Measurements from ENCODE around the gene BCL11A.

Gene BCL11A

DNA sequence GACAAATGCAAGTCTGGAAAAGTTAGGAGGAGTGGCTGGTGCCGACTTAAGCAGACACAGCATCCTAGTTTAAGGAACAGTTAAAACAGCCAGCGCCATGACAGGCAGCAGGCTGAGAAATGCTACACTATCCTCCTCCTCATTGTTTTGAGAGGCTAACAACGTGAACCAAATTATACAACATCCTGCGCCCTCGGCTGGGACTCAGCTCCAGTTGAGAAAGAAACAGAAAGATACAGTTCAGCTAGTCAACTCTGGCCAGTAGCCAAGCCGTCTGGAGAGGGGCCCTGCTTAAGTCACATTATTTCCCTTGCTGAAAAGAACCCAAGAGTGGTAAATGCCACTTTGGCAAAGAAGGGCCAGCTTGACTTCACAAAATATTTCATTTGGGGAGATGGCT, 90.2 kb downstream of the BCL11A start:
- DNase-seq (ENCODE audit: low read depth): no peak

DNA sequence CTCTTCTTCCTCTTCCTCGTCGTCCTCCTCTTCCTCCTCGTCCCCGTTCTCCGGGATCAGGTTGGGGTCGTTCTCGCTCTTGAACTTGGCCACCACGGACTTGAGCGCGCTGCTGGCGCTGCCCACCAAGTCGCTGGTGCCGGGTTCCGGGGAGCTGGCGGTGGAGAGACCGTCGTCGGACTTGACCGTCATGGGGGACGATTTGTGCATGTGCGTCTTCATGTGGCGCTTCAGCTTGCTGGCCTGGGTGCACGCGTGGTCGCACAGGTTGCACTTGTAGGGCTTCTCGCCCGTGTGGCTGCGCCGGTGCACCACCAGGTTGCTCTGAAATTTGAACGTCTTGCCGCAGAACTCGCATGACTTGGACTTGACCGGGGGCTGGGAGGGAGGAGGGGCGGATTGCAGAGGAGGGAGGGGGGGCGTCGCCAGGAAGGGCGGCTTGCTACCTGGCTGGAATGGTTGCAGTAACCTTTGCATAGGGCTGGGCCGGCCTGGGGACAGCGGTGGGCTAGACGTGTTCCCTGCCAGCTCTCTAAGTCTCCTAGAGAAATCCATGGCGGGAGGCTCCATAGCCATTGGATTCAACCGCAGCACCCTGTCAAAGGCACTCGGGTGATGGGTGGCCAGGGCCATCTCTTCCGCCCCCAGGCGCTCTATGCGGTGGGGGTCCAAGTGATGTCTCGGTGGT, 91.9 kb downstream of the BCL11A start:
- DNase-seq (ENCODE audit: low read depth): no peak

DNA sequence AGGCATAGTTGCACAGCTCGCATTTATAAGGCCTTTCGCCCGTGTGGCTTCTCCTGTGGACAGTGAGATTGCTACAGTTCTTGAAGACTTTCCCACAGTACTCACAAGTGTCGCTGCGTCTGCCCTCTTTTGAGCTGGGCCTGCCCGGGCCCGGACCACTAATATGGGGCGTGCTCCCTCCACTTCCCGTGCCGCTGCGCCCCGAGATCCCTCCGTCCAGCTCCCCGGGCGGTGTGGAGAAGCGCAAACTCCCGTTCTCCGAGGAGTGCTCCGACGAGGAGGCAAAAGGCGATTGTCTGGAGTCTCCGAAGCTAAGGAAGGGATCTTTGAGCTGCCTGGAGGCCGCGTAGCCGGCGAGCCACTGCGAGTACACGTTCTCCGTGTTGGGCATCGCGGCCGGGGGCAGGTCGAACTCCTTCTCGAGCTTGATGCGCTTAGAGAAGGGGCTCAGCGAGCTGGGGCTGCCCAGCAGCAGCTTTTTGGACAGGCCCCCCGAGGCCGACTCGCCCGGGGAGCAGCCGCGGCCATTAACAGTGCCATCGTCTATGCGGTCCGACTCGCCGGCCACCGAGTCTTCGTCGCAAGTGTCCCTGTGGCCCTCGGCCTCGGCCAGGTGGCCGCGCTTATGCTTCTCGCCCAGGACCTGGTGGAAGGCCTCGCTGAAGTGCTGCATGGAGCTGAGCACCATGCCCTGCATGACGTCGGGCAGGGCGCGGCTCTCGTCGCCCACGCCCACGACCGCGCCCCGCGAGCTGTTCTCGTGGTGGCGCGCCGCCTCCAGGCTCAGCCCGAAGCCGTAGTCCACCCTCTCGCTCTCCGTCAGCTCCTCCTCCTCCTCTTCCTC, 92.7 kb downstream of the BCL11A start:
- no peak for DNase-seq (ENCODE audit: low read depth)

DNA sequence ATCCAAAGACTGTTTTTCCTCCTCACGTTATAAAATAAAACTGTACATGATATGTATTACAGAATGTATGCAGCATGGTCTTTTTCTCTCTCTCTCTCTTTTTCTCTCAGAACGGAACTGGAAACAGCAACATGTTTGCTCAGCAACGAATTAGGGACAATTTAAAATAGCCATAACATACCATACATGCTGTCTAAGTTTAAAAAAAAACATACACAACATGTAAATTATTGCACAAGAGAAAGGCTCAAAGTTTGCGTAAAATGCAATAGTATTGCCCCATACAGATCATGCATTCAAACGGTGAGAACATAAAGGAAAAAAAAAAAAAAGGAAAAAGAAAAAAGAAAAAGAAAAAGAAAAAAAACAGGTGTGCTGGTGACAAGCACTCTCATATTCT, 93.6 kb downstream of the BCL11A start:
- no peak for DNase-seq (ENCODE audit: low read depth)

DNA sequence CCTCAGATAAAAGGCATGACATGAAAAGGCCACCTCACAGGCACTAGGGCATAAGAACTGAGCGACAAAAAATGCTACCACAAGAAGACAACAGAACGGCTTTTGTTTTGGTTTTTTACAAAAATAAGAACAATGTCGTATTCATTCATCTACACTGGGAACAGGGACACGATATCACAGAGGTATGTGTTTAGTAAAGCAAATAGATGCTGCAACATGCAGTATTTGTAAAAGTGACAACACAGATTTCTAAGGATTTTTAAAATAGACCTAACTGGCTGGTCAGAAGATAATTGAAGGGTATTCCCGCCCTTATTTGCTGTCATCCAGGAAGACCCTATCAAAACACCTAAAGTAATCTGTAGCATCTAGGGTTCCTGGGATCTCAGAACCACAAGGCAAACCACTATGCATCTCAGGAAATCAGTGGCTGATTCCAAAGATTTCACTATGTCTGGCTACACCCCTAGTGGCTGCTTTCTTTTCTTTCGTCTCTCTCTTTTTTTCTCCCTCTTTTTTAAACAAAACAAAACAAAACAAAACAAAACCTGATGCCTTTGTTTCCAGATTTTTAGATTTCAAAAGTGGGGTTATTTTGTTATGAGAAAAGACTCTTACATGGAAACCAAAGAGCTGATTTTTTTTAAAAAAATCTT, 97.2 kb downstream of the BCL11A start:
- DNase-seq (ENCODE audit: low read depth): no peak

DNA sequence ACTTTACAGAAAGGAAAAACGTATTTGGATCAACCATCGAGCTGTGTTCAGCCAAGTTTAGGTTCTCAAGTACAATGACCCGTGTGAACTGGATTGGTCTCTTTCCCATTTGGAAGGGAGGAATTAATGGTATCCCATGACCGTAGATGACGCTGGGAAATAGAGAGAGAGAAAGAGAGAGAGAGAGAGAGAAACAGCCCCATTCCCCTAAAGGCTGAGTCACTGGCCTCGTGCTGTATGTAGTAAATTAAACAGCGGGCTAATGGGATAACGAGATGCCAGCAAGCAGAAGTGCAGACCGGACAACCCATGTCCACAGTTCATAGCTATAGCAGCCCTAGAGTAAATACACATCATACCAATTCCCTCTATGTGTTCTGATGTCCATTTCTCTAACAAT, 99.6 kb downstream of the BCL11A start:
- no peak for DNase-seq (ENCODE audit: low read depth)

DNA sequence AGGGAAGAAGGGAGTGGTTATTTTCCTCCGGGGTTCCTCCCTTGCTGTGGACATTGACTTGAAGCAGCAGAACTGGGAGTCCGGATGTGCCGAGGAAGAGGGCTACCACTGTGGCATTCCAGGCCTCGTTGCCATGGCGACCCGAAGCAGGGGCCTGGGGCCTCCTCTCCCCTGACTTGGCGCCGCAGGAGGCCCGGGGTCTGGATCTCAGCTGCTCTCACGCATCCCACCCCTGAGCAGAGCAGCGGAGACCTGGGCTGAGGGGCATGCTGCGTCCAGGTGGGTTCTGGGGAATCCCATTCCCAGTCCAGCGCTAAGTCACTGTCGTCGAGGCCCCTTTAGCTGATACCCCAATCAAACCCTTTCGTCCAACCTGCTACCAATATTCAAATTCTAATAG, 100.2 kb downstream of the BCL11A start:
- no peak for DNase-seq (ENCODE audit: low read depth)

DNA sequence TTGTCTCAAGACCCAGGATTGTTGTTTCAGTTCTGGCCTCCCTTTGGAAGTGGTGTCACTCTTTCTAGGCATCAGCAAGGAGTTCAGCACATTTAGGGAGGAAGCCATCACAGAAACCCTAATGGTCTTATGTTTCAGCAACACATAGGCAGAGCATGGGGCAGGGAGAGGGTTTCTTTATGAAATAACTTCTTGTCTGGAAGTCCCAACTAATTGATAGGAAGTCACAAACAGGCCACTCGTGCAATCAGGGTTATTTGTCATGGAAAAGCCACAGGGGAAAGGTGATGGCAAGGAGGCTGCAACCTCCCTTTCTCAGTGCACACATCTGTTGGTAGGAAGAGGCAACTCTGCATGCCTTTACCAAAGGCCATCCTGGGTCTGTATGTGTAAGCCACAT, 103.0 kb downstream of the BCL11A start:
- DNase-seq (ENCODE audit: low read depth): no peak

DNA sequence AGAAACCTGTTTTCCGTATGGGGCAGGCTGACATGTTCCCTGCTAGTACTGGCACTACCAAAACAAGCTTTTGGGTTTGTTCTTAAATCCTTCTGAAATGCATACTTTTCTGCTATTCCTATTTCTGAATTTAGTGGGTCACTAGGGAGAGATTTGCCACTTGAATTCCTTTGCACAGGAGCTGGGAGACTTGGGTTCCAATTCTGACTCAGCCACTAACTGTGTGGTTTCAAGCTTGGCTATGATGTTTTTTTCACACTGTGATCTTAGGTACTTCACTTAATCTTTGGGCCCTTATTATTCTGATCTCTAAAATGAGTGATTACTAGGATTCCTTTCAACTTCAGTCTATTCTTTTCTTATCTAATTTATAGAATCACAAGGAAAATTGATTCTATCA, 105.5 kb downstream of the BCL11A start:
- DNase-seq (ENCODE audit: low read depth): no peak

DNA sequence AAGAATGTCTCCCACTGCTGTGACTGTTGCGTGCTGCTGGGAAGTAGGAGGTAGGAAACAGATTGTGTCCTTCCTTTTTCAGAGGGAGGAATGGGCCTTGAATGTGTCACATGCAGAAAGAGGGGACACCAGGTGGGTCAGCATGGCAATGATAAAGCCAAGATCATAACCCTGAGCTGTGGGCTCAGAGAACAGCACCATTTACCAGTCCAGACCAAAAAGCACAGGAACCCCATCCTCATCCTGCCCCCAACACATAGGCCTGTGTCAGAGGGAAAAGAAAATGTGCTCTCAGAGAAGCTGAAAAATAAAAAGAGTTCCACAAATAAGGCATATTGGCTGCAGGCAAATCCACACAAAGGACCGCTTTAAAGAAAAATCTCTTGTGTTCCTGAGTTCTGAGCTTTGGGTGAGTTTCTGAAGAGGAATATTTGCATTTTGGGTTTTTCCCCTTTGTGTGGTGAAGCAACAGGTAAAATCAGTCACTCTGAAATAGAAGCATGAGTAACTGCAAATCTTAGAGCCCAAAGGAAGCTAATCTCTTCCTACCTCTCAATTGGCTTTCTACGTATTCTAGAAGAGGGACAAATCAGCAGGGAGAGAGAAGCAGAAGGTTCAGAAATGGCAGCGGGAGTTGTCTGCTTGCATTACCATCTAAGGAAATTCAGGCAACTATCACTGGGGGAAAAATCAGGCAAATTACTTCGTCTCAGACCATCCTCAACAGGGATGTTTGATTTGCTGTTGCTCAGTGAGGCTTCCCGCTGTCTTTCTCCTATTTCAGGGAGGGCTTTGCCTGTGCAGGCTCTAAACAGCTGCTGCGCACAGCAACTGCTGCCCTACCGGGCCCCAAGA, 106.8 kb downstream of the BCL11A start:
- no peak for DNase-seq (ENCODE audit: low read depth)

DNA sequence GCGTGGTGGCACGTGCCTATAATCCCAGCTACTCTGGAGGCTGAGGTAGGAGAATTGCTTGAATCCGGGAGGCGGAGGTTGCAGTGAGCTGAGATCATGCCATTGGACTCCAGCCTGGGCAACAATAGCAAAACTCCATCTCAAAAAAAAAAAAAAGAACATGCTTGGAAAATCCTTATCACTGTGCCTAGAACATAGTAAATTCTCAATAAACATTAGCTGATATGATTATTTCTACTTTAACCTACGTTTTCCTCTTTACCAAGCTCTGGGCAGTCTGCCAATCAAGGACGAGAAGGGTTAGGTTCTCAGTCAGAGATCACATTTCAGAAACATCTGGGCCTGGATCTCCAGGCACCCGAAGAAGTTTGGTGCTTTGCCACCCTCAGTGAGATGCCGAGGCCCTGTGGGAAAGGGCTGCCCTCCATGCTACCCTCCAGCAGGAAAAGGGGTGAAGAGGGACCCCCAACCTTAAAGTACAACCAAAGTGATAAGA, 107.7 kb downstream of the BCL11A start:
- no peak for DNase-seq (ENCODE audit: low read depth)

DNA sequence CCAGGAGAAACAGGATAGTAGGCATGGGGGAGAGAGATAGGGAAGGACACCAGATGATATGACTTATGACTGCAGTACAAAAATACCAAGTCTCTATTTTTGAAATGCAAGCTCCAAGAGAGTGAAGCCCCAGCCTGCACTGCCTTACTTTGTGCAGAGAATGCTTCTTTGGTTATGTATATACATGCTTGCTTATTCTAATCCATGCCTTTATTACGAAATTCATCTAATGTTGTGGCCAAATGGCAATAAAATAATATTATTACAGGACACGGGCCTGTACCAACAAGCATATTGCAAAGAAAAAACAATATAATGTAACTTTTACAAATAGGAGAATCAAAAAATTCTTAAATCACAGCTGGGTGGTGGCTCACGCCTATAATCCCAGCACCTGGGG, 110.8 kb downstream of the BCL11A start:
- DNase-seq (ENCODE audit: low read depth): no peak

DNA sequence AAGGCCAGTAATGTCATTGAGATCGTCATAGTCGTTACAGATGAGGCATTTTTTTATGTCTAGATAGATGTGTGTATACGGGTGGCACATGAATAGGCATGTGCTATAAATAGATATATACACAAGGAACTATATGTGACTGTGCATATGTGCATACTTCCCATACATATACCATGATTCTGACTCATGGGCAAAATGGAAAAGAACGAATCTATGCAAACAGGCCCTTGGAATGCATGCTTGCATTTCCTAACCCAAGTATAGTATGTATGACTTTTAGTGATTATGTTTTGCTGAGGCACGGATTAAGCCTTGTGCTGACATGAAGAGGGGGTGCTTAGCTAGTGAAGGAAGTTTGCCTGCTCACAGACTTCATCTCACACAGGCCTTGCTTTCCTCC, 111.7 kb downstream of the BCL11A start:
- DNase-seq (ENCODE audit: low read depth): no peak

DNA sequence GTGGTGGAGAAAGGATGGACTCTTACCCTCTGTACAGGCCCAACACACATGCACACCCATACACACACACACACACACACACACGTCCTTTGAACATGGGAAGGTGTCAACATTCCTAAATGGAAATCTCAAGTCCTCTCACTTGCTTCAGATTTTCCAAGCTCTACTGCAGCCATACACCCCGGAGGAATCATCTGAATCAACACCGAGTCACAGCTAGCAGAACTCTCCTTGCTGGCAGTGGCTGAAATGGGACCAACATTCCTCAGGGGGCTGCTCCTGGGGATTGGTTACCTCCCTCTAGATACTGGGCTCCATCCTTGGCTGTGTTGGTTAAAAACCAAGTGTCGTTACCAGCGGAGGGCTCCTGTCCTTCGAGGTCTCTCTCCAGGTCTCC, 112.7 kb downstream of the BCL11A start:
- DNase-seq (ENCODE audit: low read depth): no peak

DNA sequence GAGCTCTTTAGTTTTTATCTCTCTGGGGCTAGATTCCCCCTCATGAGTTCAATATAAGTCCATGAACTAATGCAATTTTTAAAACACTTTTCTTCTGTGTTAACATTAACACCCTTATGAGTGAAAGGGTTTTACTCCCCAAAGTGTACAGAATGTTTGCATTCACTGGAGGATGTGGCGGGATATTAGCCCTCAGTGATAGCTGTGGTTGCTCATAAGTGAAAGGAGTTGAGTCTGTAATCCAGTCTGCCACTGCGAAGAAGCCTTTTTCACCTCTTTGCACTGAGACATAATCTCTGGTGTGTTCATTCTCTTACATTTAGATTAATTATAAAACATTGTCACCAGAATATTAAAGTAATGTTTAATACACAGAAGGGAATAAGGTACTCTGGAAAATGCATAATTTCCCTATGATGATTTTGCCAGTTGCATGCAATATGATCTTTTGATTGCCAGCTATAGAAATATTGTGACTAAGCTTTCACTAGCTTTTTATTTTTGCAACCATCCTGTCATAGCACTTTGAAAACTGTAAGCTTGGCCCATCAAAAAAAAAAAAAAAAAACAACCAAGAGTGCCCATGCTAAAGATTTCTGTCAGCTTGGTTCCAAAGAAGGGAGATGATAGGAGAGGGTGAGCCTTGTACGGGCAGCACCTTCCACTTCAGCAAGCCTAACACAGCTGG, 113.2 kb downstream of the BCL11A start:
- DNase-seq (ENCODE audit: low read depth): no peak

DNA sequence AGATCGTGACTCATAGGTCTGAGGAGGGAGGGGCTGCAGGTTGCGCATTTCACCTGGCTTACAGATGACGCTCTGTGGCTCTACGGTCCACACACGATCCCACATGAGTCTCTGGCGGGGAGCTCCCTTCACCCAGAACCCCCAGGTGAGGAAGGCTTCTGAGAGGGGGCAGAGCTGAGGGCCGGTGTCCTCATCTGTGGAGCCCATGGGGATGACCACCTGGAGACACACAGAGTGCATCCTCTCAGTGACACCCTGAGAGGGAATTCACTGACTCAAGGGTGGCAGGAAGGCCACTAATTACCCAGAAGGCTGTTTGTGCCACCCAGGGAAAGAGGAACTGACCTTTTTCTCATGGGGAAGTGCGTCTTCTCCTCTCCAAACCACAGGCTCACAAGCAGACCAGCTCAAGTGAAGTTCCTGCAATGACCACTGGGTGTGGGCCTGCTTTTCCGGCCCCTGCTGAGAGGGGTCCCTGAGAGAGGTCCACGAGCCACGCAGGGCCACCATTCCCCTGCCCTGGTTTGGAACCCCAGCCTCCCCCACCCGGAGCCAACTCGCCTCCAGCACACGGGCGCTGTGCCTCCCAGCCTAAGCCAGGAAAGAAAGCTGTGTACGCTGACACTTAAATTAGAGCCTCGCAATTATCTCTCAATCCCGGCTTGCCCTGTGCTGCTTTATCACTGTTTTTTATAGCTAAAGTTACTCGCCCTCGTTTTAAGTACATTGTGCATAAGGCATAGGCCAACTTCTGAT, 114.1 kb downstream of the BCL11A start:
- no peak for DNase-seq (ENCODE audit: low read depth)

DNA sequence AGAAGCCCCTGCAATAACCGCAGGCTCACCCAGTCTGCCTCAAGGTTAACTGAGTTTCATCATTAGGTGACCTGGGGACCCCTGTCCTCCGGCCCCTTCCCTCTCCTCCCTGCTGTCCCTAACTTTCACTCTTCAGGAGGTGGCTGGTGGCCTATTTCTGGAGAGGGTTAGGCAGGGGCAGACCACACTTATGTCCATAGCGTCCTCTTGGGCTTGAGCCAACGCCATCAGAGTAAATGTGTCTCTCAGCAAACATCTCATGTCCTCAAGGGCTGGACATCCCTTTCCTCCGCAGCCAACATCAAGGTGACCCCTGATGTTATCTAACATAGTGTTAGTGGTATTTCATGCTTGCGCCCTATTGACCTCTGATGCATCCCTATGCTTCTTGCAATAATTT, 114.8 kb downstream of the BCL11A start:
- no peak for DNase-seq (ENCODE audit: low read depth)

DNA sequence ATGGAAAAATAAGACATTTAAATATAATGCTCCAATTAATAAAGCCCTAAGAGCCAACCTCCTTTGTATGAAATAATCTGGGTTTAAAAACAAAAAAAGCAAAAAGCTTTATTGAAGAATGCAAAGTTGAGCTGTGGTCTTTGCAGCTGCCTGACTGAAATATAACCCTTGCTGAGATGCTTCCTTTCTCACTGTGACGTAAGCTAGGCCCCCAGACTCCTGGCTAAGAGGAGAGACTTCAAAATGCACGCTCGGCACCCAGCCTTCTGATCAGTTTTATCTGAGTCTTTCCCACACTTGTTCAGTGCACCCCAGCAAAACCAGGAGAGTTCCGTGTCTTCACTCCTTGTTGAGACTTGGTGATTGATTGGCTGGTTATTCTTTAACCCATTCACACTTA, 115.3 kb downstream of the BCL11A start:
- DNase-seq (ENCODE audit: low read depth): no peak

DNA sequence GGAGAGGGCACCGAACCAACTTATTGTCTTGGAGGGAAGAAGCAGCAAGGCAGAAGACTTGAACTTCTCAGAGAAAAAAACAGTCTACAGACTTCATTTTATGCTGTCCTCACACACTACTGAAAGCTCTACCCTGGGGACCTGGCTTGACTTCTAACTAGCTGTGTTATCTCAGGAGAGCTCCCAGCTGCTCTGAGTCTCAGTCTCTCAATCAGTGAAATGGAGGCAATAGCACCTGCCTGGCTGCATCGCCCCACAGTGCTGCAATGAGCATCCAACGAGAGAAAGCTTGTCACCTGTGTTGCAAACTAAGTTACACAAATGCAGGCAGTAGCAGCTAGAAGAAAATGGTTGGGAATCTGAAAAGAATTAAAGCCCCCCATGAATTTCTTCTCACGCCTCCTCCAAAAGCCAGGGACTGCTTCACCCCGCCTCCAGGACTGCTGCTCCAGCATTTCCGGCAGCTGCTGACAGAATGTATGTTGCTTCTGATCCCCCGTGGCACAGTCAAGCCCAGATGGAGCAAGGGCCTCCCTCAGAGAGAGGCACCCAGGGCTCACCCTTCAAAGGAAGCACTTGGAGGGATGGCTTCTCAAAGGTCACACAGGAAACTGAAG, 116.3 kb downstream of the BCL11A start:
- no peak for DNase-seq (ENCODE audit: low read depth)

DNA sequence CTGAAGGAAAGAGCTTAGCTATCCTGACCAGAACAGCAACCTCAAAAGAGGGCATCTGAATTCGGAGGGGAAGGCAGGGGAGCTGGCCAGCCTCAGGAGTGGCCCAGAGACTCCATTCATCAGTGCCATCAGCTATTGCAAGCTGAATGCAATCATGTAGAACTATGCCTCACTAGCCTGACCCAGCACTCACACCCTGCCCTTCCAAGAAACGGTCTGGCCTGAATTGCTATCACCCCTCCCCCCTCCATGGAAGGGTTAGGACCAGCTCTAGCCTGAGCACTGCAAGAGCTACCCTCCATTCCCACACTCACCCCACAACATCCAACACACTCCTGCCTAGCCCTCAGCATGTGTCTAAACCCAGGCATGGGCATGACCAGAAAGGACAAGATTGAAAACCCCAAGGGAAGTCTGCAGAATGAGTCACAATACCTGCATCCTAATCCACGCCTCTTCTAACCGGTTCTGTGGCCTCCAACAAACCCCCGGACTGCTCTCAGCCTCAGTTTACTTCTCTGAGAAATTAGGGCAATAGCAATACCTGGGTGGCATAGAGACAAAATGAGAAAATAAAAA, 120.3 kb downstream of the BCL11A start:
- DNase-seq (ENCODE audit: low read depth): no peak
